Renal cortical epithelial cell (primary cell): ENCODE results near the gene TNFAIP8L3. TPM values are rescaled to one million over a fixed set of nuclear protein-coding genes. Genes with fewer than 3 reads are reported as not detected.

Experiments used
- total RNA-seq: library from RNA; depleted of rRNA; stranded (reverse); fragments of >200 nt; gene quantifications from 2 replicates; pipeline ENCODE4 v1.2.3, GENCODE V29; 2014

The TNFAIP8L3 gene
- total RNA-seq, 1 donor from 2014 or later = 0.40 TPM

Other genes with a start within 250 kb of the TNFAIP8L3 start
- gene AP4E1, start 186.2 kb downstream of the TNFAIP8L3 start, total RNA-seq = 18.8 and 20.8 TPM in 2 replicates
- not detected in 2 replicates for gene CYP19A1, start 243.7 kb upstream of the TNFAIP8L3 start, total RNA-seq
- gene GLDN, start 246.7 kb upstream of the TNFAIP8L3 start, total RNA-seq = not detected in 2 replicates